Parathyroid adenoma (tissue), 2 donors: ENCODE data around the gene RUFY2.
"Not testable (repeated sequence)": the region's sequence is repeated elsewhere in the genome, so short reads cannot be mapped to it uniquely, and the experiment has no call there.

Source experiments
- H2AFZ ChIP-seq: fragments of 300-600 bp; sonication (generic); one replicate; pipeline ENCODE4 v1.7.0; 2017; ENCODE audit warnings: antibody characterized with exemption, mild to moderate bottlenecking
- H3K27ac ChIP-seq: fragments of 300-600 bp; sonication (generic); one replicate; pipeline ENCODE4 v1.7.0; 2017
- H3K27me3 ChIP-seq: fragments of 300-600 bp; sonication (generic); one replicate; pipeline ENCODE4 v1.7.0; 2017; ENCODE audit warnings: low read length; ENCODE audit not compliant: control insufficient read depth, insufficient read depth
- H3K36me3 ChIP-seq: fragments of 300-600 bp; sonication (generic); one replicate; pipeline ENCODE4 v1.7.0; 2017; ENCODE audit warnings: low read length; ENCODE audit not compliant: control insufficient read depth, insufficient read depth
- H3K4me1 ChIP-seq: fragments of 300-600 bp; sonication (generic); one replicate; pipeline ENCODE4 v1.7.0; 2017; ENCODE audit warnings: control low read depth
- H3K4me2 ChIP-seq: fragments of 300-600 bp; sonication (generic); one replicate; pipeline ENCODE4 v1.7.0; 2017; ENCODE audit warnings: low read length
- H3K4me3 ChIP-seq: fragments of 300-600 bp; sonication (generic); one replicate; pipeline ENCODE4 v1.7.0; 2017; ENCODE audit warnings: low read depth, low read length
- H3K79me2 ChIP-seq: fragments of 300-600 bp; sonication (generic); one replicate; pipeline ENCODE4 v1.7.0; 2017; ENCODE audit warnings: control low read depth
- H3K9ac ChIP-seq: fragments of 300-600 bp; sonication (generic); one replicate; pipeline ENCODE4 v1.7.0; 2017; ENCODE audit warnings: mild to moderate bottlenecking
- H3K9me3 ChIP-seq: fragments of 300-600 bp; sonication (generic); one replicate; pipeline ENCODE4 v1.7.0; 2017; ENCODE audit warnings: low read length; ENCODE audit not compliant: control insufficient read depth
- TF ChIP-seq, protein P1 (sequence below): fragments of 300-600 bp; sonication (generic); IDR thresholded peaks from one replicate; pipeline ENCODE4 v1.7.0; 2017; ENCODE audit warnings: antibody characterized with exemption, mild to moderate bottlenecking
- donor health status: primary hyperparathyroidism.

The RUFY2 gene, protein sequence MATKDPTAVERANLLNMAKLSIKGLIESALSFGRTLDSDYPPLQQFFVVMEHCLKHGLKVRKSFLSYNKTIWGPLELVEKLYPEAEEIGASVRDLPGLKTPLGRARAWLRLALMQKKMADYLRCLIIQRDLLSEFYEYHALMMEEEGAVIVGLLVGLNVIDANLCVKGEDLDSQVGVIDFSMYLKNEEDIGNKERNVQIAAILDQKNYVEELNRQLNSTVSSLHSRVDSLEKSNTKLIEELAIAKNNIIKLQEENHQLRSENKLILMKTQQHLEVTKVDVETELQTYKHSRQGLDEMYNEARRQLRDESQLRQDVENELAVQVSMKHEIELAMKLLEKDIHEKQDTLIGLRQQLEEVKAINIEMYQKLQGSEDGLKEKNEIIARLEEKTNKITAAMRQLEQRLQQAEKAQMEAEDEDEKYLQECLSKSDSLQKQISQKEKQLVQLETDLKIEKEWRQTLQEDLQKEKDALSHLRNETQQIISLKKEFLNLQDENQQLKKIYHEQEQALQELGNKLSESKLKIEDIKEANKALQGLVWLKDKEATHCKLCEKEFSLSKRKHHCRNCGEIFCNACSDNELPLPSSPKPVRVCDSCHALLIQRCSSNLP

DNA sequence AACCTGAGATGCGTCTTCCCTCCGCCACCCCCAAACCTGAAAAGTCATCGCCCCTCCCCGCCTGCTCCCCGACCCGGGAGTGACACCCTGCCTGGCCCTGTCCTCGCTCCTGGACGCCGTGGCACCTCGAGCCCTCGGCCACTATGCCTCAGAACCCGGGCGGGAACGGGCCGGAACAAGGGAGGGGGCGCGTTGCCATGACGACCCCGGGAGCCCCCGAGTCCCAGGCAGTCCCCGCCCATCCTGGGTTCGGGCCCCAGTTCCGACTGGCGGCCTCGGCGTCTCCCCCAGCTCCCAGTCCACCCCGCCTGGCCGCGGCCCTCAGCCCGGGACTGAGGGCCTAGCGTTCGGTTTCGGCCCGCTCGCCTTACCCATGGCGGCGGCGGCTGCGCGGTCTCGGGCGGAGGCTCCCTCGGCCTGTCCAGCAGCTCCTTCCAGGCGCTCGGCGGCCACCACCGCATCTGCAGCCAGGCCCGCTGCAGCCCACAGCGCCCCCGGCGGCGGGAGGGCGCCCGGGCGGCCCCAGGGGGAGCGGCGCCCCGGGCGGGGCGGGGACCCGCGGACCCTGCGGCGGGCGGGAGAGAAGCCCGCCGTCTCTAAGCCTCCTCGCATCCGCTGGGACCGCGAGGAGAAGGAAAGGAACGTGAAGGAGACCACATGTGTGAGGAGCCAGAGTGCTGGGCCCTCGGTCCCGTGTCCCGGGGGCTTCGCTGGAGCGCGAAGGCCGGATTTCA is at the start of gene RUFY2:
TSS of gene RUFY2 (minus strand) at position 463 of the 734 bp plus-strand sequence. CDS start at position 375, 88 bp downstream.
- TF ChIP-seq, protein P1, sequence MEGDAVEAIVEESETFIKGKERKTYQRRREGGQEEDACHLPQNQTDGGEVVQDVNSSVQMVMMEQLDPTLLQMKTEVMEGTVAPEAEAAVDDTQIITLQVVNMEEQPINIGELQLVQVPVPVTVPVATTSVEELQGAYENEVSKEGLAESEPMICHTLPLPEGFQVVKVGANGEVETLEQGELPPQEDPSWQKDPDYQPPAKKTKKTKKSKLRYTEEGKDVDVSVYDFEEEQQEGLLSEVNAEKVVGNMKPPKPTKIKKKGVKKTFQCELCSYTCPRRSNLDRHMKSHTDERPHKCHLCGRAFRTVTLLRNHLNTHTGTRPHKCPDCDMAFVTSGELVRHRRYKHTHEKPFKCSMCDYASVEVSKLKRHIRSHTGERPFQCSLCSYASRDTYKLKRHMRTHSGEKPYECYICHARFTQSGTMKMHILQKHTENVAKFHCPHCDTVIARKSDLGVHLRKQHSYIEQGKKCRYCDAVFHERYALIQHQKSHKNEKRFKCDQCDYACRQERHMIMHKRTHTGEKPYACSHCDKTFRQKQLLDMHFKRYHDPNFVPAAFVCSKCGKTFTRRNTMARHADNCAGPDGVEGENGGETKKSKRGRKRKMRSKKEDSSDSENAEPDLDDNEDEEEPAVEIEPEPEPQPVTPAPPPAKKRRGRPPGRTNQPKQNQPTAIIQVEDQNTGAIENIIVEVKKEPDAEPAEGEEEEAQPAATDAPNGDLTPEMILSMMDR = peak; percentile 37
- no peaks in the 10 kb centered on the region for H3K36me3 ChIP-seq
- peaks cover 23% of the 10 kb centered on the region for H3K79me2 ChIP-seq
- peak within 1 kb of the TSS; percentile 96 for H3K4me3 ChIP-seq
- peaks cover 6% of the 10 kb centered on the region for H3K4me1 ChIP-seq
- no peaks in the 10 kb centered on the region for H3K27me3 ChIP-seq
- peak within 1 kb of the TSS; percentile 97 for H3K9ac ChIP-seq
- peak within 1 kb of the TSS; percentile 96 for H3K4me2 ChIP-seq
- no peaks in the 10 kb centered on the region for H3K9me3 ChIP-seq
- H3K27ac ChIP-seq = peak within 1 kb of the TSS; percentile 93
- peak within 1 kb of the TSS; percentile 97 for H2AFZ ChIP-seq

DNA sequence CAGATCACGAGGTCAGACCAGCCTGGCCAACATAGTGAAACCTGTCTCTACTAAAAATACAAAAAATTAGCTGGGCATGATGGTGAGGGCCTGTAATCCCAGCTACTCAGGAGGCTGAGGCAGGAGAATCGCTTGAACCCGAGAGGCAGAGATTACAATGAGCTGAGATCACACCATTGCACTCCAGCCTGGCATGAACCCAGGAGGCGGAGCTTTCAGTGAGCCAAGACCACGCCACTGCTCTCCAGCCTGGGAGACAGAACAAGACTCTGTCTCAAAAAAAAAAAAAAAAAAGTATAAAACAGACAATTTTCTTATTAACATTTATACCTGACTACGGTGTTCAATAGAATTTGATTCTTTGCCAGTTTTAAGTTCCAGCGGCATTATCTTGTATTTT is 42.6 kb upstream of the RUFY2 start:
- not testable (repeated sequence) for H3K9ac ChIP-seq, H3K36me3 ChIP-seq, H3K79me2 ChIP-seq, H3K27me3 ChIP-seq, H3K4me2 ChIP-seq, H3K9me3 ChIP-seq, H3K4me1 ChIP-seq, H3K27ac ChIP-seq, H3K4me3 ChIP-seq, H2AFZ ChIP-seq

DNA sequence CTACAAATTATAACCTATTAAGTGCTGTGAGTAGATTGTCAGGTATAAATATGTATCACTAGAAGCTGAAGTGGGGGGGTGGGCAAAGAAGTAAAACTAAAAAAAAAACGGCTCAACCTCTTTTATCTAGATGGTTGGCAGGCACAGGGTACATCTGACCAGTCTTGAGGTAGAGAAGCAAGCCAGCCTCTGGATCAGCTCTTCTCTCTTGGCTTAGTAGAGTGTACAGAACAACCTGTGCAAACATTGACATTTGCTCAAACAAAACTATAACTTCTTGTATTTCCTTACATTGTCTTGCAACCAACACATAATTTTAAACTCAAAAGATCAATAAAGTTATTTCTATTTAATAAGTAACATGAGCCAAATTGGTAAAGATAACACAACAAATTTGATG is 39.1 kb upstream of the RUFY2 start:
- no peaks in the 10 kb centered on the region for H3K4me1 ChIP-seq
- no peak overlapping the region for H3K27ac ChIP-seq
- no peak overlapping the region for H2AFZ ChIP-seq
- no peak overlapping the region for H3K9ac ChIP-seq
- H3K36me3 ChIP-seq = no peaks in the 10 kb centered on the region
- TF ChIP-seq, protein P1 = no peak
- no peaks in the 10 kb centered on the region for H3K79me2 ChIP-seq
- no peaks in the 10 kb centered on the region for H3K27me3 ChIP-seq
- H3K4me3 ChIP-seq = no peak overlapping the region
- no peak overlapping the region for H3K4me2 ChIP-seq
- H3K9me3 ChIP-seq = no peaks in the 10 kb centered on the region

DNA sequence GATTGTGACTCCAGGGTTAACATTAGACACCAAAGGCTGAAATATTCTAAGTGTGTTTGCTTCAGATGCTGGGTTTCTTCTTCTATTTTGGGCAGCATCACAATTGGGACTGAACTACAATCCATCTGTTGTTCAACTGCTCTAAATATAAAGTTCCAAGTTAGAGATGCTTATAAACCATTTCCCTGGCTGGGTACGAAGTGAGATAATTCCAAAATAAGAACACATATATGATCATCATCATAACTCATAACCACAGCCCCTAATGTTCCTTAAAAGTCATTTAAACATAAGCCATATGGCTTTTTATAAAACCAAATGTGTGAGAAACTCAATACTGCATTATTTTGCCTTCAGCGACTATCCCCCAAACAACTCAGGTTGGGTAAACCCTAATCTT is 35.9 kb upstream of the RUFY2 start:
- Histone ChIP-seq H3K79me2 (no peaks in the 10 kb centered on the region), H3K9ac (no peak overlapping the region), H3K9me3 (no peaks in the 10 kb centered on the region), H3K36me3 (no peaks in the 10 kb centered on the region), H3K4me3 (no peak overlapping the region), H3K27ac (no peak overlapping the region), H3K4me2 (no peak overlapping the region), H3K4me1 (no peaks in the 10 kb centered on the region), H3K27me3 (no peaks in the 10 kb centered on the region), H2AFZ (no peak overlapping the region)
- TF ChIP-seq, protein P1 = no peak

DNA sequence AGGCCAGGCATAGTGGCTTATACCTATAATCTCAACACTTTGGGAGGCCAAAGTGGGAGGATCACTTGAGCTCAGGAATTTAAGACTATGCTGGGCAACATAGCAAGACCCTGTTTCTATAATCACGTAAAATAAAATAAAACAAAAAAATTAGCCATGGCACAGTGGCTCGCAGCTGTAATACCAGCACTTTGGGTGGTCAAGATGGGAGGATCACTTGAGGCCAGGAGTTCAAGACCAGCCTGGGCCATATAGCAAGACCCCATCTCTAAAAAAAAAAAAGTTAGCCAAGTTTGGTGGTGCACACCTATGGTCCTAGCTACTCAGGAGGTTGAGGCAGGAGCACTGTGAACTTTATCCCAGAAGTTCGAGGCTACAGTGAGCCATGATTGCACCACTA is 33.8 kb upstream of the RUFY2 start:
- H3K9me3 ChIP-seq = no peaks in the 10 kb centered on the region
- H3K79me2 ChIP-seq = no peaks in the 10 kb centered on the region
- no peak overlapping the region for H3K9ac ChIP-seq
- no peak overlapping the region for H3K4me3 ChIP-seq
- TF ChIP-seq, protein P1 = no peak
- no peaks in the 10 kb centered on the region for H3K4me1 ChIP-seq
- H2AFZ ChIP-seq = no peak overlapping the region
- no peaks in the 10 kb centered on the region for H3K27me3 ChIP-seq
- no peaks in the 10 kb centered on the region for H3K36me3 ChIP-seq
- no peak overlapping the region for H3K4me2 ChIP-seq
- no peak overlapping the region for H3K27ac ChIP-seq
